ENCODE results near the gene ST6GALNAC4. TPM values are rescaled to one million over a fixed set of nuclear protein-coding genes. Genes with fewer than 3 reads are reported as not detected.

ST6GALNAC4 gene
- total RNA-seq, 1 donor from 2014 or later = 17.5 TPM

GRCh38 chr9:127958728-127959127 is 41.9 kb upstream of the ST6GALNAC4 start:
- no peak overlapping the region for H3K27ac Mint-ChIP-seq
- peaks cover 39% of the 10 kb centered on the region for H3K4me1 Mint-ChIP-seq (ENCODE audit: unreplicated experiment)
- H3K9me3 Mint-ChIP-seq = no peaks in the 10 kb centered on the region
- no peaks in the 10 kb centered on the region for H3K27me3 Mint-ChIP-seq
- TF ChIP-seq CTCF (conservative IDR thresholded peaks at IDR 0.05) = no peak
- H3K36me3 Mint-ChIP-seq = peaks cover 7% of the 10 kb centered on the region
- H3K4me3 Mint-ChIP-seq = no peak overlapping the region
- DNase-seq (ENCODE audit: extremely low spot score, unreplicated experiment) = no peak

DNA sequence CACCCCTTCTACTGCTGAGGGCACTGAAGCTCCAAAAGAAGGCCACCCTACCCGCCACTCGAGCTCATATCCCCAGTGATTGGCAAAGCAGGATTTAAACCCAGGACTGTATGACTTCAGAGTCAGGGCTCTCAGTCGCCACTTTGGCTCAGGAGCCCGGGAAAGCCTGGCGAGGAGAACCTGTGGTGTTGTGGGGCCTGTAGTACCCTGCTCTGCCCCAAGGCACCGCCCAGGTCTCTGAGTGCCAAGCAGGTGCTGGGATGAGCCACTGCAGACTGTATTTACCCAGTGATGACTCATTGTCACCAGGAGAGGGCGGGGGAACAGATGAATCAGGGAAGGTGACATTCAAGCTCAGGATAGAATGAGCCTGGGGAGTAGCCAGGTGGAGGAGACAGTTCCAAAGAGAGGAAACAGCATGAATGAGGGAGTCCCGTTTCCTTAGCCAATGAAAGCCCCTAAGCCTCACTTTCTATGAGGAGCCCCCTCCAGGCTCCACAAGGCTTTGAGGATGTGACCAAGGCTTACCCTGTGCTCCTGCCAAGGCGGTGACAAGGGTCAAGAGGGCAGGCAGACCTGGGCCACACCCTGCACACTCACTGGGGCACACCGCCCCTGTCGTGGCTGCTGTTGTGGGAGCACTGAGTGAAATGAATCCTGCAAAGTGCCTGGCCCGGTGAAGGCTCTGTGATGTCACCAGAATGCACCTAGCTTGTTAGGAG is 38.6 kb upstream of the ST6GALNAC4 start:
- DNase-seq (ENCODE audit: extremely low spot score, unreplicated experiment) = no peak
- Mint-ChIP-seq H3K36me3 (peaks cover 7% of the 10 kb centered on the region), H3K27ac (peak overlapping the region; percentile 89), H3K9me3 (no peaks in the 10 kb centered on the region), H3K4me3 (peak overlapping the region; percentile 68), H3K27me3 (no peaks in the 10 kb centered on the region), H3K4me1 (ENCODE audit: unreplicated experiment) (peaks cover 27% of the 10 kb centered on the region)
- TF ChIP-seq CTCF (conservative IDR thresholded peaks at IDR 0.05) = peak; percentile 57

GRCh38 chr9:127954831-127955293 is 38.0 kb upstream of the ST6GALNAC4 start:
- Mint-ChIP-seq H3K36me3 (peaks cover 7% of the 10 kb centered on the region), H3K27ac (peak overlapping the region; percentile 89), H3K9me3 (no peaks in the 10 kb centered on the region), H3K4me1 (ENCODE audit: unreplicated experiment) (peaks cover 25% of the 10 kb centered on the region), H3K27me3 (no peaks in the 10 kb centered on the region), H3K4me3 (no peak overlapping the region)
- DNase-seq (ENCODE audit: extremely low spot score, unreplicated experiment) = no peak
- no peak for TF ChIP-seq CTCF (conservative IDR thresholded peaks at IDR 0.05)

DNA sequence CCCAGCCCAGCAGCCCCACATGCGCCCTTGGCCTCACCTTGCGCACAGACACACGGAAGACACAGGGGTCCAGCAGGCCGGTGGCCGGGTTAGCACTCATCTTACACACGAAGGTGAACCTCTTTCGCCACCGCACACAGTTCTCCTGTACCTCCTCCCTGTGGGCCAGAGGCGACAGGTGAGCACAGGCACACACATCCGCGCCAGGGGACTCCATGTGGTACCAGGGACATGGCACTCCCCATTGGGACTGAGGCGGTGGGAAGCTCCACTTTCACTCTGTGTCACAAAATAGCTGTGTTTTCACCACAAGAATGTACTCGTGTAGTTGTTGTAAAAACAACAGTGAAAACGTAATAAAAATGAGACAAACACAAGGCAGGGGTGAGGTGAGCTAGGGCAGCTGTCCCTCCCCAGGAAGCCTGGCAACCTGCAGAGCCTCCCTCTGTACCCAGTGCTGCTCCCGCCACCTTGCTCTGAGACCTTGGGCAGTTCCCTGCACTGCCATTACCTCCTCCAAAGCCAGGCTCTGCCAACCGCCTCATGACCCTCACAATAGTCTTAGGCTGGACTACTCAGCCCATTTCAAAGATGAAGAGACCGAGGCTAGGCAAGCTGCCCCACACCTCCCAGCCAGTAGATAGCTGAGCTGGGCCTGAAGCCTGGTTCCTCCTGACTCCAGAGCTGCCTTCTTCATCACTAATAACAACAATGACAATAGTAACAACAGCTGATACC is 37.1 kb upstream of the ST6GALNAC4 start:
- H3K9me3 Mint-ChIP-seq = no peaks in the 10 kb centered on the region
- no peak overlapping the region for H3K4me3 Mint-ChIP-seq
- no peak overlapping the region for H3K27ac Mint-ChIP-seq
- H3K27me3 Mint-ChIP-seq = no peaks in the 10 kb centered on the region
- no peak for TF ChIP-seq CTCF (conservative IDR thresholded peaks at IDR 0.05)
- peaks cover 4% of the 10 kb centered on the region for H3K36me3 Mint-ChIP-seq
- peaks cover 21% of the 10 kb centered on the region for H3K4me1 Mint-ChIP-seq (ENCODE audit: unreplicated experiment)
- no peak for DNase-seq (ENCODE audit: extremely low spot score, unreplicated experiment)

DNA sequence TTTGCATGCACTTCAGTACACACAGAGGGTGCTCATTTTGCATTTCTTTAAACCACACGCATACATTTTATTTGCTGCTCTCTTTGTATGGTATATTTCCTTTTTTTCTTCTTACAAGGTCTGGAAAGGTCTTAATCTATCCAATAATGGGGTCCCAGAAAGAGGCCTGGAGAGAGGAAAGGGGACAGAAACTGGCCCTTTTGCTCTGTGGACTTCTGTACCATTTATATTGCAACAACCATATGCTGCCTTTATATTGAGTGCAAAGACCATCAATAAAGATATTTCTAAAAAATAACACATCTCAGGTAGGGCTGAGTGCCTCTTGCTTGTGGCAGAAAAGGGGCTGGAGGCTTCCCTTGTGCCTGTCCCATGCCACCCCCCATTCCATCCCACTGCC is 36.3 kb upstream of the ST6GALNAC4 start:
- no peak overlapping the region for H3K4me3 Mint-ChIP-seq
- no peak for DNase-seq (ENCODE audit: extremely low spot score, unreplicated experiment)
- peaks cover 4% of the 10 kb centered on the region for H3K36me3 Mint-ChIP-seq
- H3K9me3 Mint-ChIP-seq = no peaks in the 10 kb centered on the region
- H3K27ac Mint-ChIP-seq = no peak overlapping the region
- no peaks in the 10 kb centered on the region for H3K27me3 Mint-ChIP-seq
- peaks cover 21% of the 10 kb centered on the region for H3K4me1 Mint-ChIP-seq (ENCODE audit: unreplicated experiment)
- no peak for TF ChIP-seq CTCF (conservative IDR thresholded peaks at IDR 0.05)

All from type B pancreatic cell (in vitro differentiated cells).